ENCODE measurements around the gene PREX1. TPM values are rescaled to one million over a fixed set of nuclear protein-coding genes. Genes with fewer than 3 reads are reported as not detected.

PREX1 gene
- total and polyA plus RNA-seq, 10 donors, result 36.7 to 279 (median 157) TPM

DNA sequence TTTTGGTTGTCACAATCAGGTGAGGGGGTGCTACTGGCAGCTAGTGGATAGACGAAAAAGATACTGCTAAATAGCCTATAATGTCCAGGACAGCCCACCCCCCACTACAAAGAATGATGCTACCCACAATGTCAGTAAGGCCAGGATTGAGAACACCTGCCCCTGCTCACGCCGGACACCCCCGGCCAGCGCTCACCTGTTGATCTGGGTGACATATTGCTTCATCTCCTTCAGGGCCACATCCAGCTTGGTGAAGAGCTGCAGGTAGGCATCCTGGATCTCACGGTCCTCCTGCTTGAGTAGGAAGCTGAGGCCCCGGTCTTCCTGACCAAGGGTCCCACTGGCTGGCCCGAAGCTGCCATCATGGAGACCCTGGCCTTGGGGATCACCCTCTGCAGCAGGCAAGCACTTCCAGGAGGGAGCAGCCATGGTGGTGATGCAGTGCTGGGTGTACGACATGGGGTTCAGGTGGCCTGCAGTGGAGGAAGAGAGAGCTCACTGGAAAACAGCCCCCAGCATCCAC is 178.6 kb downstream of the PREX1 start:
- Histone ChIP-seq H3K9me3 (no peaks in the 10 kb centered on the region), H3K4me1 (no peaks in the 10 kb centered on the region), H3K27me3 (replicated peaks in 1 of 7) (no peaks in the 10 kb centered on the region), H3K36me3 (peaks cover 8 to 100% (median 100%) of the 10 kb centered on the region in 6 donors), H3K27ac (no peak overlapping the region), H3K4me3 (no peak overlapping the region)
- intact Hi-C loops (cut with DNase I; ENCODE audit: low total_unique reads), result no loop called here
- peak; percentile 61 for DNase-seq
- peak in 1 of 3 donors; percentile 50 for TF ChIP-seq POLR2AphosphoS5 (IDR thresholded peaks at IDR 0.05)
- TF ChIP-seq, protein P1, sequence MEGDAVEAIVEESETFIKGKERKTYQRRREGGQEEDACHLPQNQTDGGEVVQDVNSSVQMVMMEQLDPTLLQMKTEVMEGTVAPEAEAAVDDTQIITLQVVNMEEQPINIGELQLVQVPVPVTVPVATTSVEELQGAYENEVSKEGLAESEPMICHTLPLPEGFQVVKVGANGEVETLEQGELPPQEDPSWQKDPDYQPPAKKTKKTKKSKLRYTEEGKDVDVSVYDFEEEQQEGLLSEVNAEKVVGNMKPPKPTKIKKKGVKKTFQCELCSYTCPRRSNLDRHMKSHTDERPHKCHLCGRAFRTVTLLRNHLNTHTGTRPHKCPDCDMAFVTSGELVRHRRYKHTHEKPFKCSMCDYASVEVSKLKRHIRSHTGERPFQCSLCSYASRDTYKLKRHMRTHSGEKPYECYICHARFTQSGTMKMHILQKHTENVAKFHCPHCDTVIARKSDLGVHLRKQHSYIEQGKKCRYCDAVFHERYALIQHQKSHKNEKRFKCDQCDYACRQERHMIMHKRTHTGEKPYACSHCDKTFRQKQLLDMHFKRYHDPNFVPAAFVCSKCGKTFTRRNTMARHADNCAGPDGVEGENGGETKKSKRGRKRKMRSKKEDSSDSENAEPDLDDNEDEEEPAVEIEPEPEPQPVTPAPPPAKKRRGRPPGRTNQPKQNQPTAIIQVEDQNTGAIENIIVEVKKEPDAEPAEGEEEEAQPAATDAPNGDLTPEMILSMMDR (IDR thresholded peaks at IDR 0.05 in 8 of 11, conservative IDR thresholded peaks at IDR 0.05 in 3 of 11), result no peak
- 91 to 97% (median 93%) methylated on average over 8 to 9 of the region's 9 CpGs for WGBS, 5 donors

DNA sequence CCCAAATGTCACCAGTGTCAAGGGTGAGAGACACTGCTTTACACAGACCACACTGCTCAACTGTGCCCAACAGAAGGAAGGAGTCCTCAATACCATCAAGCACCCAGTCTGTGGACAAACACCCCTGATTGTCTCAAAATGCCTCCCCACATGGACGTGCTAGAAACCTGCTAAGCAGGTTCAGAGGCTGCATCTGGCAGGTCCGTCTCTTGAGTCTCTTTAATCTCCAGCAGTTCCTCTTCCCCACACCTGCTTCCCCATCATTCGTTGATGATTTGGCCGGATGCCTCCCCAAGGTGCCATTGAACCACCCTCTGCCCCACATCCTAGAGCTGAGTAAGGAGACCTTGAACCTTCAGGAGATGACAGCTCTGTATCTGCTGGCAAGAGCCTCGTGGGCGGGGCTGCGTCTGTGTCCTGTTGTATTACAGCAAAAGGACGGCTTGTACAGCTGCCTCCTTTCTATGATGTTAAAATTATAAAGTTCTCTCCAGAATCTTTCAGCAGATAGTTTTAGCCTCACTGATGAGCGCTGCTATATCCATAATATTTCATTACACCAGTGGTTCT is 179.2 kb downstream of the PREX1 start:
- no peak for TF ChIP-seq POLR2A (IDR thresholded peaks at IDR 0.05)
- Histone ChIP-seq H3K36me3 (peaks cover 8 to 100% (median 100%) of the 10 kb centered on the region in 6 donors), H3K4me1 (no peaks in the 10 kb centered on the region), H3K4me3 (no peak overlapping the region), H3K9me3 (no peaks in the 10 kb centered on the region), H3K27ac (no peak overlapping the region), H3K27me3 (replicated peaks in 1 of 7) (no peaks in the 10 kb centered on the region)
- intact Hi-C loops (cut with DNase I; ENCODE audit: low total_unique reads), result no loop called here
- DNase-seq, result peak; percentile 69
- 69 to 81% (median 77%) methylated on average over 9 of the region's 9 CpGs for WGBS, 5 donors

DNA sequence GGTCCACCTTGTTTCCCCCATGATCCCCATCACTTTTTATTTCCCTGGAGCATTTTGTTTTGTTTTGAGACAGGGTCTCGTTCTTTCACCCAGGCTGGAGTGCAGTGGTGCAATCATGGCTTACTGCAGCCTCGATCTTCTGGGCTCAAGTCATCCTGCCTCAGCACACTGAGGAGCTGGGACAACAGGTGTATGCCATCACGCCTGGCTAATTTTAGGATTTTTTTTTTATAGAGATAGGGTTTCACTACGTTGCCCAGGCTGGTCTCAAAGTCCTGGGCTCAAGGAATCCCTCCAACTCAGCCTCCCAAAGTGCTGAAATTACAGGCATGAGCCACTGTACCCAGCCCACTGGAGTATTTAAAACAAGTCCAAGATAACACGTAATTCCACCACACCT is 179.9 kb downstream of the PREX1 start:
- DNase-seq, result no peak
- H3K36me3 ChIP-seq, result peaks cover 8 to 100% (median 100%) of the 10 kb centered on the region in 6 donors
- TF ChIP-seq POLR2A (IDR thresholded peaks at IDR 0.05) (no peak), POLR2AphosphoS5 (IDR thresholded peaks at IDR 0.05) (no peak)
- TF ChIP-seq, protein P1 (IDR thresholded peaks at IDR 0.05 in 8 of 11, conservative IDR thresholded peaks at IDR 0.05 in 3 of 11), result no peak
- WGBS, 5 donors, result 77 to 93% (median 85%) methylated on average over 5 of the region's 5 CpGs
- no peaks in the 10 kb centered on the region for H3K27me3 ChIP-seq (replicated peaks in 1 of 7)
- H3K9me3 ChIP-seq, result no peaks in the 10 kb centered on the region
- intact Hi-C loops (cut with DNase I; ENCODE audit: low total_unique reads), result no loop called here
- H3K4me1 ChIP-seq, result no peaks in the 10 kb centered on the region
- no peak overlapping the region for H3K4me3 ChIP-seq
- H3K27ac ChIP-seq, result no peak overlapping the region

DNA sequence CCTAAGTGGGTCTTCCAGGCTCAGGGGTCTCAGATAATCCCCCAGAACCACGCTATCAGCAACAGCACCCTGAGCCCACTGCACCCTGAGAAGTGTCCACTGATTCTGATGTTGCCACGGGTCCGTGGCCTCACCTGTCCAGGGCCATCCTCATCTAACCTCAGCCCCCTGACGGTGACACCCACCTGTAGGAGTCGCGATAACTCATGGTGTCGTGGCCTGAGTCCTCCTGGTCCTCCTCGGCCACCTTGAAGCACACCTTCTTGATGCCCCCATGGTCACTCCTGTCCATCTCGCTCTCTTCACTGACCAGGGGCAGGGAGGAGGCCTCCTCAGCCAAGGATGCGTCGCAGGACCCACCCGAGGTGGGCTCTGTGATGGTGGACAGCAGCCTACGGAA is 182.1 kb downstream of the PREX1 start:
- intact Hi-C loops (cut with DNase I; ENCODE audit: low total_unique reads), result no loop called here
- DNase-seq, result peak; percentile 54
- H3K4me1 ChIP-seq, result no peaks in the 10 kb centered on the region
- peaks cover 8 to 100% (median 97%) of the 10 kb centered on the region in 6 donors for H3K36me3 ChIP-seq
- no peak overlapping the region for H3K4me3 ChIP-seq
- H3K27me3 ChIP-seq (replicated peaks in 1 of 7), result no peaks in the 10 kb centered on the region
- TF ChIP-seq POLR2AphosphoS5 (IDR thresholded peaks at IDR 0.05), result peak in 2 of 3 donors; percentile 25 to 62
- TF ChIP-seq, protein P1 (IDR thresholded peaks at IDR 0.05 in 8 of 11, conservative IDR thresholded peaks at IDR 0.05 in 3 of 11), result no peak
- no peak overlapping the region for H3K27ac ChIP-seq
- 88 to 98% (median 93%) methylated on average over 9 to 13 of the region's 13 CpGs for WGBS, 5 donors
- no peaks in the 10 kb centered on the region for H3K9me3 ChIP-seq

Measured in spleen (tissue), 11 donors.